Glutamatergic neuron (in vitro differentiated cells): ENCODE results near the gene VSTM2B. TPM values are rescaled to one million over a fixed set of nuclear protein-coding genes. Genes with fewer than 3 reads are reported as not detected.

ENCODE experiments used
- DNase-seq: peaks from one replicate; pipeline ENCODE4 v3.0.0; 2022
- H3K27ac Mint-ChIP-seq: one replicate; pipeline ENCODE4 v1.8.0; 2020; ENCODE audit warnings: mild to moderate bottlenecking, mixed read lengths, inconsistent platforms; ENCODE audit not compliant: unreplicated experiment
- H3K27me3 Mint-ChIP-seq: one replicate; pipeline ENCODE4 v1.8.0; 2020; ENCODE audit warnings: mild to moderate bottlenecking, moderate library complexity, mixed read lengths, inconsistent platforms; ENCODE audit not compliant: unreplicated experiment
- H3K36me3 Mint-ChIP-seq: one replicate; pipeline ENCODE4 v1.8.0; 2020; ENCODE audit warnings: mild to moderate bottlenecking, mixed read lengths, inconsistent platforms; ENCODE audit not compliant: unreplicated experiment
- H3K4me1 Mint-ChIP-seq: one replicate; pipeline ENCODE4 v1.8.0; 2020; ENCODE audit warnings: mild to moderate bottlenecking, low read depth, mixed read lengths, inconsistent platforms; ENCODE audit not compliant: unreplicated experiment
- H3K4me3 Mint-ChIP-seq: one replicate; pipeline ENCODE4 v1.8.0; 2020; ENCODE audit warnings: mild to moderate bottlenecking, mixed read lengths, inconsistent platforms; ENCODE audit not compliant: unreplicated experiment
- H3K9me3 Mint-ChIP-seq: one replicate; pipeline ENCODE4 v1.8.0; 2020; ENCODE audit warnings: mild to moderate bottlenecking, moderate library complexity, mixed read lengths, inconsistent platforms; ENCODE audit not compliant: unreplicated experiment
- CTCF ChIP-seq: fragments of 200-600 bp; sonication (generic); IDR thresholded peaks from one replicate; pipeline ENCODE4 v1.5.0; 2021; ENCODE audit not compliant: partially characterized antibody, unreplicated experiment
- total RNA-seq: library from RNA; stranded (reverse); fragmentation: NEBNext Ultra II Directional; extraction: Animal tissue kit (Norgen Biotek cat#: 25700); gene quantifications from one replicate; pipeline ENCODE4 v1.2.1, GENCODE V29; 2021; ENCODE audit not compliant: unreplicated experiment

Gene VSTM2B
- total RNA-seq, 1 donor from 2014 or later = 16.6 TPM

GRCh38 chr19:29574510-29574909, 48.7 kb downstream of the VSTM2B start:
- Mint-ChIP-seq H3K27ac (no peak overlapping the region), H3K36me3 (no peaks in the 10 kb centered on the region), H3K4me3 (no peak overlapping the region), H3K4me1 (peaks cover 18% of the 10 kb centered on the region), H3K27me3 (peaks cover 3% of the 10 kb centered on the region), H3K9me3 (no peaks in the 10 kb centered on the region)
- no peak for DNase-seq
- no peak for TF ChIP-seq CTCF

DNA sequence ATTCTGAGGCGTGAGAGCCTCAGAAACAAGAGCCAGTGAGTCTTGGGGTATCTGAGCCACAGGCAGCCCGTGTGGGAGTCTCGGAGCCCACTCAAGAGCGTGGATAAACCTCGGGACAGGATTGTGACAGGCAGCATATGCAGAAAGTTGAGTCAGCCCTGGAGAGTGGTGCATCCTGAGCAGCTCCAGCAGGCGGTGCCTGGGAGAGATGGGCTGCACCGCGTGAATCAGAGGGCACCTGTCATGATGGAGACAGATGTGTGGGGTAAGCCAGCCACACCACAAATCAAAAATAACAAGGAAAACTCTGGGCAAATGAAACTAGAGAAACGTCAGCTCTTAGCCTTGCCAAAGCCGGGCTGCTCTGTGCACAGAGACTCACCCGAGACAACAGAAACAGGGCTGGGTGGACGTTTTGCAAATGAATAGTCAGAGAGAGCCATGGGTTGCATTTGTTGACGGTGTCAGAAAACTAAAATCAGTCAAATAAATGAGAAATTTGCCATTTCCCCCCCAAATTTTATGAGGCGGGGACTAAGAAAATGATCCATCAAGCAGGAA, 50.3 kb downstream of the VSTM2B start:
- peaks cover 18% of the 10 kb centered on the region for H3K4me1 Mint-ChIP-seq
- H3K27me3 Mint-ChIP-seq = peaks cover 6% of the 10 kb centered on the region
- no peaks in the 10 kb centered on the region for H3K9me3 Mint-ChIP-seq
- no peak overlapping the region for H3K4me3 Mint-ChIP-seq
- TF ChIP-seq CTCF = no peak
- peaks cover under 1% of the 10 kb centered on the region for H3K36me3 Mint-ChIP-seq
- no peak for DNase-seq
- no peak overlapping the region for H3K27ac Mint-ChIP-seq

GRCh38 chr19:29576761-29577648, 51.2 kb downstream of the VSTM2B start:
- DNase-seq = no peak
- H3K27ac Mint-ChIP-seq = no peak overlapping the region
- H3K36me3 Mint-ChIP-seq = peaks cover 5% of the 10 kb centered on the region
- H3K9me3 Mint-ChIP-seq = no peaks in the 10 kb centered on the region
- peaks cover 6% of the 10 kb centered on the region for H3K27me3 Mint-ChIP-seq
- peaks cover 18% of the 10 kb centered on the region for H3K4me1 Mint-ChIP-seq
- H3K4me3 Mint-ChIP-seq = no peak overlapping the region
- TF ChIP-seq CTCF = no peak

DNA sequence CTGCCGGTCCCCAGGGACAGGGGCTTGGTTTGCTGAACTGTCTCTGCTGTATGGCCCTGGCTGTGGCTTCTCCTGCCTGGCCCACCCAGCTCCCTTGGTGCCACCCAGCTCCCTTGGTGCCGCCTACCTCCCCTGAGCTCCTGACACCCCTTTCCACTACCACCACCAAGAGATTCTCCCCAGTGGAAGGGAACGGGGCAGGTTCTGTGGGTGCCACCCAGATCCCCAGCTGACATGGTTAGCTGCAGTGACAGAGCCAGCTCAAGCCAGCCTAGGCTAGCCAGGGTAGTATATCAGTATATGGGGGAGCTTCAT, 51.8 kb downstream of the VSTM2B start:
- no peaks in the 10 kb centered on the region for H3K9me3 Mint-ChIP-seq
- H3K27me3 Mint-ChIP-seq = peaks cover 6% of the 10 kb centered on the region
- H3K4me3 Mint-ChIP-seq = no peak overlapping the region
- H3K27ac Mint-ChIP-seq = no peak overlapping the region
- no peak for TF ChIP-seq CTCF
- DNase-seq = no peak
- H3K4me1 Mint-ChIP-seq = peaks cover 18% of the 10 kb centered on the region
- peaks cover 5% of the 10 kb centered on the region for H3K36me3 Mint-ChIP-seq

DNA sequence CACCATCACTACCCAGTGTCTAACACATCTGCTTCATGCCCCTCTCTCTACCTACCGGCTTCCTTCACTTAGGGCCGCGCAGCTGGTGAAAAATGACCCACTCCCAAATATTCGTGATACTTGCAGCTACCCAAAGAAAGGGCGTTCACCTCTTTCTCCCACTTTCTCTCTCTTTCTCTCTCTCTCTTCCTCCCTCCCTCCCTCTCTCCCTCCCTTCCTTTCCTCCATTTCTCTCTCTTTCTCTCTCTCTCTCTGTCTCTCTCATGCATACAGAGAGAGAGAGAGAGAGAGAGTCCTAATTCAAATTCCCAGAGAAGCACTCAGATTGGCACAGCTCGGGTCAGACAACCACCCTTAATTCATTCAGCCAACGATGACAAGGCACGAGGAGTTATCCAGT, 52.6 kb downstream of the VSTM2B start:
- peaks cover 5% of the 10 kb centered on the region for H3K36me3 Mint-ChIP-seq
- H3K27me3 Mint-ChIP-seq = peaks cover 6% of the 10 kb centered on the region
- DNase-seq = no peak

More for the DNA sequence above, 52.6 kb downstream of the VSTM2B start:
- no peaks in the 10 kb centered on the region for H3K9me3 Mint-ChIP-seq
- peaks cover 18% of the 10 kb centered on the region for H3K4me1 Mint-ChIP-seq
- H3K4me3 Mint-ChIP-seq = no peak overlapping the region
- H3K27ac Mint-ChIP-seq = no peak overlapping the region
- TF ChIP-seq CTCF = no peak
